ENCODE results near the gene ARHGAP21.

ARHGAP21 gene

DNA sequence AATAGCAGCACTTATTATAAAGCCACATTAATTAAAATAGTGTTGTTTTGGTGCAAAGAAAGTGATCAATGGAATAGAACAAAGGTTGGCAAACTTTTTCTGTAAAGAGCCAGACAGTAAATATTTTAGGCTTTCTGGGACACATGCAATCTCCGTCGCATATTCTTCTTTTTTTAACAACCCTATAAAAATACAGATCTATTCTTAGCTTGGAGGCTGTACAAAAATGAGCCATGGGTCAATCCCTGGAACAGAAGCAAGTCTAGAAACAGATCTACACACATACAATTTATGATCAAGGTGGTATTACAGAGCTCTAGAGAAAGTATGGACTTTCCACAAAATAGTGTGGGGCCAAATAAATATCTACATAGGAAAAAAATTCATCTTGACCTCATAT lies 71.8 kb downstream of the ARHGAP21 start:
- H3K9me2 ChIP-seq (replicated peaks; ENCODE audit: control insufficient read depth, low read length): no peaks in the 10 kb centered on the region
- no peaks in the 10 kb centered on the region for H4K20me1 ChIP-seq (ENCODE audit: control insufficient read depth, insufficient read depth, low read depth, low read length)
- no peak overlapping the region for H3K4me2 ChIP-seq (ENCODE audit: low read length)
- no peaks in the 10 kb centered on the region for H3K36me3 ChIP-seq (ENCODE audit: control insufficient read depth, low read length)
- peaks cover 9% of the 10 kb centered on the region for H3K4me1 ChIP-seq (ENCODE audit: control insufficient read depth, low read length)
- H3K9me3 ChIP-seq (ENCODE audit: control insufficient read depth, insufficient read depth, low read length): no peaks in the 10 kb centered on the region
- no peaks in the 10 kb centered on the region for H3K79me2 ChIP-seq (ENCODE audit: control insufficient read depth, low read length)
- no peak overlapping the region for H3K4me3 ChIP-seq (ENCODE audit: low read length)
- TF ChIP-seq EZH2phosphoT487 (IDR thresholded peaks at IDR 0.05; ENCODE audit: borderline replicate concordance, low read length): no peak
- TF ChIP-seq, protein P1, sequence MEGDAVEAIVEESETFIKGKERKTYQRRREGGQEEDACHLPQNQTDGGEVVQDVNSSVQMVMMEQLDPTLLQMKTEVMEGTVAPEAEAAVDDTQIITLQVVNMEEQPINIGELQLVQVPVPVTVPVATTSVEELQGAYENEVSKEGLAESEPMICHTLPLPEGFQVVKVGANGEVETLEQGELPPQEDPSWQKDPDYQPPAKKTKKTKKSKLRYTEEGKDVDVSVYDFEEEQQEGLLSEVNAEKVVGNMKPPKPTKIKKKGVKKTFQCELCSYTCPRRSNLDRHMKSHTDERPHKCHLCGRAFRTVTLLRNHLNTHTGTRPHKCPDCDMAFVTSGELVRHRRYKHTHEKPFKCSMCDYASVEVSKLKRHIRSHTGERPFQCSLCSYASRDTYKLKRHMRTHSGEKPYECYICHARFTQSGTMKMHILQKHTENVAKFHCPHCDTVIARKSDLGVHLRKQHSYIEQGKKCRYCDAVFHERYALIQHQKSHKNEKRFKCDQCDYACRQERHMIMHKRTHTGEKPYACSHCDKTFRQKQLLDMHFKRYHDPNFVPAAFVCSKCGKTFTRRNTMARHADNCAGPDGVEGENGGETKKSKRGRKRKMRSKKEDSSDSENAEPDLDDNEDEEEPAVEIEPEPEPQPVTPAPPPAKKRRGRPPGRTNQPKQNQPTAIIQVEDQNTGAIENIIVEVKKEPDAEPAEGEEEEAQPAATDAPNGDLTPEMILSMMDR (IDR thresholded peaks at IDR 0.05; ENCODE audit: low read depth, low read length, poor library complexity, severe bottlenecking): no peak
- no peak overlapping the region for H3K27ac ChIP-seq (ENCODE audit: low read depth, low read length)
- no peaks in the 10 kb centered on the region for H3F3A ChIP-seq (ENCODE audit: control insufficient read depth, insufficient read depth)
- no peaks in the 10 kb centered on the region for H3K27me3 ChIP-seq (ENCODE audit: control insufficient read depth, low read length)

DNA sequence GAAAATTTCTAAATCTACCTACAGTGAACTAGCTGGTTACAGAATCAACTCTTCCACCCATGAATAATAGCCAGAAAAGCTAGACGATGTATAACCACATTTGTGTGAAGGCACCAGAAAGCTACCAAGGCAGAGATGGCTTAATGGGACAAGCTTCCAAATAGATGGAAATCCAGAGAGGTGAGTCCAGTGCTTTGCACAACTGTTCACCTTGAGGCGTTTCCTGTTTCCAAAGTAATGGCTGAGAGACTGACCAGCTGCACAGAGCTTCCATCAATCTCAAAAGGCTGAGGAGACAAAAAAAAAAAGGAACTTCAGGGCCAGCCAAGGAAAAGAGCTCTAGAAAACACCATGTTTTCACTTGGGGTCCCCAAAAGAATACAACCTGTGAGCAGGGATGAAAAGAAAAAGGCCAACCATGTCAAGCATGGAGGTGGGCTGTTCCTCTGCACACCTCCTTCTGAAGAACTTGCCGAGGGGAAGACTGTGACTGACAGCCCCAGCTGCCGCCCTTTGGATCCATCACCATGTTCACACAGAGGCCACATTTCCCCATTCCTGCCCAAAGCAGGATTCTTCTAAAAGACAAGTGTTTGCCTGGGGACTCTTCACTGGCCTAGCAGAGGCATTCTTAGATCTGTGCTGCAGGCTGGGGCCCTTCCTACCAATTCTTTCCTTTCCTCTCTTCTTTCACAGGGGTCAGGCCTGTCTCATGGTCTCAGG lies 72.9 kb downstream of the ARHGAP21 start:
- no peaks in the 10 kb centered on the region for H3K36me3 ChIP-seq (ENCODE audit: control insufficient read depth, low read length)
- H3K4me3 ChIP-seq (ENCODE audit: low read length): no peak overlapping the region
- no peaks in the 10 kb centered on the region for H3F3A ChIP-seq (ENCODE audit: control insufficient read depth, insufficient read depth)
- no peaks in the 10 kb centered on the region for H3K9me2 ChIP-seq (replicated peaks; ENCODE audit: control insufficient read depth, low read length)
- TF ChIP-seq, protein P1 (IDR thresholded peaks at IDR 0.05; ENCODE audit: low read depth, low read length, poor library complexity, severe bottlenecking): no peak
- TF ChIP-seq EZH2phosphoT487 (IDR thresholded peaks at IDR 0.05; ENCODE audit: borderline replicate concordance, low read length): no peak
- H3K9me3 ChIP-seq (ENCODE audit: control insufficient read depth, insufficient read depth, low read length): no peaks in the 10 kb centered on the region
- peaks cover 16% of the 10 kb centered on the region for H3K4me1 ChIP-seq (ENCODE audit: control insufficient read depth, low read length)
- H3K79me2 ChIP-seq (ENCODE audit: control insufficient read depth, low read length): no peaks in the 10 kb centered on the region
- no peaks in the 10 kb centered on the region for H3K27me3 ChIP-seq (ENCODE audit: control insufficient read depth, low read length)
- H3K4me2 ChIP-seq (ENCODE audit: low read length): no peak overlapping the region
- H4K20me1 ChIP-seq (ENCODE audit: control insufficient read depth, insufficient read depth, low read depth, low read length): no peaks in the 10 kb centered on the region
- H3K27ac ChIP-seq (ENCODE audit: low read depth, low read length): no peak overlapping the region

DNA sequence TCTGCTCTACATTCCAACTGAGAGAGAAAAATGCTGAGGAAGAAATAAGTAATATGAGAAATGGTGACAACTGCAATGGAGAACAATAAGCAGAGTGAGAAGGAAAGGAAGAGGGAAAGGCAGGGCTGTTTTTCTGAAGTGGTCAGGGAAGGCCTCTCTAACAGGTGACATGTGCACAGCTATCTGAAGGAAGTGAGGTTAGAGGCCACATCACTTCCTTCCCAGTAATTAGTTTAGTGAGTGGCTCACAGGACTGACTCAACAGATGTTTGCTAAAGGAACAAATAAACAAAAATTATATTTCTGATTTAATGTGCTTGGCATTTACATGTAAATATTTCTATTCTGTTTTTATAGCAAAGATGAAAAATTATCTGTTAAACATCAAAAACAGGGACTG lies 77.9 kb downstream of the ARHGAP21 start:
- no peaks in the 10 kb centered on the region; the same call in 1 of the 2 replicates for H3F3A ChIP-seq (ENCODE audit: control insufficient read depth, insufficient read depth)
- H3K9me2 ChIP-seq (replicated peaks; ENCODE audit: control insufficient read depth, low read length): no peaks in the 10 kb centered on the region
- H3K4me2 ChIP-seq (ENCODE audit: low read length): peak overlapping the region; percentile 22; the same call in 1 of the 2 replicates
- H3K9me3 ChIP-seq (ENCODE audit: control insufficient read depth, insufficient read depth, low read length): no peaks in the 10 kb centered on the region
- no peaks in the 10 kb centered on the region for H4K20me1 ChIP-seq (ENCODE audit: control insufficient read depth, insufficient read depth, low read depth, low read length)
- no peaks in the 10 kb centered on the region for H3K36me3 ChIP-seq (ENCODE audit: control insufficient read depth, low read length)
- no peaks in the 10 kb centered on the region for H3K79me2 ChIP-seq (ENCODE audit: control insufficient read depth, low read length)
- H3K4me1 ChIP-seq (ENCODE audit: control insufficient read depth, low read length): peaks cover 15% of the 10 kb centered on the region
- H3K27ac ChIP-seq (ENCODE audit: low read depth, low read length): no peak overlapping the region
- no peak for TF ChIP-seq EZH2phosphoT487 (IDR thresholded peaks at IDR 0.05; ENCODE audit: borderline replicate concordance, low read length)
- TF ChIP-seq, protein P1 (IDR thresholded peaks at IDR 0.05; ENCODE audit: low read depth, low read length, poor library complexity, severe bottlenecking): no peak
- H3K27me3 ChIP-seq (ENCODE audit: control insufficient read depth, low read length): no peaks in the 10 kb centered on the region
- H3K4me3 ChIP-seq (ENCODE audit: low read length): no peak overlapping the region

Data from DOHH2 (cell line).